Loucy (cell line): ENCODE measurements around the gene NLRP4.

Experiments
- H2AFZ ChIP-seq: fragments of 200-600 bp; sonication (generic); 2 replicates; pipeline ENCODE4 v1.6.0; 2016; ENCODE audit warnings: antibody characterized with exemption, mild to moderate bottlenecking, low read length, moderate library complexity
- H3F3A ChIP-seq: fragments of 200-600 bp; 2 replicates; pipeline ENCODE4 v1.6.0; 2016; ENCODE audit warnings: antibody characterized with exemption, low read depth, mild to moderate bottlenecking
- H3K27me3 ChIP-seq: fragments of 200-600 bp; sonication (generic); 2 replicates; pipeline ENCODE4 v1.6.1; 2014; ENCODE audit warnings: low read length, mild to moderate bottlenecking; ENCODE audit not compliant: insufficient read depth, poor library complexity, severe bottlenecking
- H3K36me3 ChIP-seq: fragments of 200-600 bp; sonication (generic); 2 replicates; pipeline ENCODE4 v1.6.1; 2016; ENCODE audit warnings: low read length; ENCODE audit not compliant: insufficient read depth
- H3K4me1 ChIP-seq: fragments of 200-600 bp; sonication (generic); 2 replicates; pipeline ENCODE4 v1.5.1; 2014; ENCODE audit warnings: low read length, mild to moderate bottlenecking; ENCODE audit not compliant: insufficient read depth, poor library complexity, severe bottlenecking
- H3K4me2 ChIP-seq: fragments of 200-600 bp; sonication (generic); 2 replicates; pipeline ENCODE4 v1.6.0; 2014; ENCODE audit warnings: antibody characterized with exemption, low read length, low read depth, mild to moderate bottlenecking; ENCODE audit not compliant: poor library complexity, severe bottlenecking
- H3K4me3 ChIP-seq: fragments of 200-600 bp; sonication (generic); 2 replicates; pipeline ENCODE4 v1.5.1; 2014; ENCODE audit warnings: low read length, mild to moderate bottlenecking, mixed read lengths; ENCODE audit not compliant: poor library complexity, severe bottlenecking
- H3K79me2 ChIP-seq: fragments of 200-600 bp; sonication (generic); 2 replicates; pipeline ENCODE4 v1.6.1; 2014; ENCODE audit warnings: low read length; ENCODE audit not compliant: insufficient read depth
- H3K9ac ChIP-seq: fragments of 200-600 bp; sonication (generic); 2 replicates; pipeline ENCODE4 v1.6.0; 2014; ENCODE audit warnings: mild to moderate bottlenecking, low read depth, low read length, moderate library complexity; ENCODE audit not compliant: poor library complexity, severe bottlenecking
- H3K9me2 ChIP-seq: fragments of 200-600 bp; sonication (generic); replicated peaks from 2 replicates; pipeline ENCODE4 v1.6.1; 2016; ENCODE audit warnings: low read depth, low read length, mixed read lengths
- H3K9me3 ChIP-seq: fragments of 200-600 bp; sonication (generic); 2 replicates; pipeline ENCODE4 v1.6.1; 2014; ENCODE audit warnings: mild to moderate bottlenecking, antibody characterized with exemption, low read length, low read depth; ENCODE audit not compliant: insufficient read depth
- H4K20me1 ChIP-seq: fragments of 200-600 bp; sonication (generic); 2 replicates; pipeline ENCODE4 v1.6.0; 2014; ENCODE audit warnings: antibody characterized with exemption, low read length, mild to moderate bottlenecking; ENCODE audit not compliant: insufficient read depth, poor library complexity, severe bottlenecking
- EZH2phosphoT487 ChIP-seq: fragments of 200-600 bp; IDR thresholded peaks from 2 replicates; pipeline ENCODE4 v1.6.1; 2018; ENCODE audit warnings: antibody characterized with exemption, mild to moderate bottlenecking, moderate library complexity, borderline replicate concordance
- TF ChIP-seq, protein P1 (sequence below): fragments of 200-600 bp; sonication (generic); conservative IDR thresholded peaks from 2 replicates; pipeline ENCODE4 v1.5.1; 2014; ENCODE audit warnings: mild to moderate bottlenecking, antibody characterized with exemption, low read length

Gene NLRP4, protein sequence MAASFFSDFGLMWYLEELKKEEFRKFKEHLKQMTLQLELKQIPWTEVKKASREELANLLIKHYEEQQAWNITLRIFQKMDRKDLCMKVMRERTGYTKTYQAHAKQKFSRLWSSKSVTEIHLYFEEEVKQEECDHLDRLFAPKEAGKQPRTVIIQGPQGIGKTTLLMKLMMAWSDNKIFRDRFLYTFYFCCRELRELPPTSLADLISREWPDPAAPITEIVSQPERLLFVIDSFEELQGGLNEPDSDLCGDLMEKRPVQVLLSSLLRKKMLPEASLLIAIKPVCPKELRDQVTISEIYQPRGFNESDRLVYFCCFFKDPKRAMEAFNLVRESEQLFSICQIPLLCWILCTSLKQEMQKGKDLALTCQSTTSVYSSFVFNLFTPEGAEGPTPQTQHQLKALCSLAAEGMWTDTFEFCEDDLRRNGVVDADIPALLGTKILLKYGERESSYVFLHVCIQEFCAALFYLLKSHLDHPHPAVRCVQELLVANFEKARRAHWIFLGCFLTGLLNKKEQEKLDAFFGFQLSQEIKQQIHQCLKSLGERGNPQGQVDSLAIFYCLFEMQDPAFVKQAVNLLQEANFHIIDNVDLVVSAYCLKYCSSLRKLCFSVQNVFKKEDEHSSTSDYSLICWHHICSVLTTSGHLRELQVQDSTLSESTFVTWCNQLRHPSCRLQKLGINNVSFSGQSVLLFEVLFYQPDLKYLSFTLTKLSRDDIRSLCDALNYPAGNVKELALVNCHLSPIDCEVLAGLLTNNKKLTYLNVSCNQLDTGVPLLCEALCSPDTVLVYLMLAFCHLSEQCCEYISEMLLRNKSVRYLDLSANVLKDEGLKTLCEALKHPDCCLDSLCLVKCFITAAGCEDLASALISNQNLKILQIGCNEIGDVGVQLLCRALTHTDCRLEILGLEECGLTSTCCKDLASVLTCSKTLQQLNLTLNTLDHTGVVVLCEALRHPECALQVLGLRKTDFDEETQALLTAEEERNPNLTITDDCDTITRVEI

DNA sequence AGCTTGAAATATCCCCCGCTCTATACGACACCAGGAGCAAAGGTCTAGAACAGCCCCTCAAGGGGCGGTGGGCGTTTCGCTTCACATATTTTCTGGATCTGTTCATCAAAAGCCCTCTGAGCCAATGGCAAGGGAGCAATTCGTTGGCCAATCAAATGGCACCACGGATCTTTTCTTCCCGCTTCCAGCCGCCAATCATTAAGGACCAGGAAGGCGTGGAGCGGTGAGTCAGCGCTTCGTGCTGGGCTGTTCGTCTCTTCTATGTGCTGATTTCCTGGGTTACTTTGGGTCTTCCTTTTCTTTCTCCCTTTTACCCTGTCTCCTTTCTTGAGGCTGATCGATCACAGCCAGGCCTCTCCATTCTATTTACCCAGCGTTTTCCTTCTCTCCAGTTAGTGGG lies at the start of gene NLRP4:
Gene NLRP4 (plus strand): TSS at position 201 of the 400 bp plus-strand sequence. CDS start 15,541 bp downstream, outside the sequence.
- Histone ChIP-seq H3K9me2 (no peaks in the 10 kb centered on the region), H4K20me1 (no peaks in the 10 kb centered on the region), H3K79me2 (no peaks in the 10 kb centered on the region), H3K4me3 (no peak within 1 kb of the TSS), H3K9ac (no peak within 1 kb of the TSS), H3K4me1 (no peaks in the 10 kb centered on the region), H3K4me2 (no peak within 1 kb of the TSS), H2AFZ (no peak within 1 kb of the TSS), H3F3A (no peaks in the 10 kb centered on the region), H3K9me3 (no peaks in the 10 kb centered on the region), H3K36me3 (no peaks in the 10 kb centered on the region), H3K27me3 (no peaks in the 10 kb centered on the region)
- no peak for TF ChIP-seq EZH2phosphoT487
- TF ChIP-seq, protein P1, sequence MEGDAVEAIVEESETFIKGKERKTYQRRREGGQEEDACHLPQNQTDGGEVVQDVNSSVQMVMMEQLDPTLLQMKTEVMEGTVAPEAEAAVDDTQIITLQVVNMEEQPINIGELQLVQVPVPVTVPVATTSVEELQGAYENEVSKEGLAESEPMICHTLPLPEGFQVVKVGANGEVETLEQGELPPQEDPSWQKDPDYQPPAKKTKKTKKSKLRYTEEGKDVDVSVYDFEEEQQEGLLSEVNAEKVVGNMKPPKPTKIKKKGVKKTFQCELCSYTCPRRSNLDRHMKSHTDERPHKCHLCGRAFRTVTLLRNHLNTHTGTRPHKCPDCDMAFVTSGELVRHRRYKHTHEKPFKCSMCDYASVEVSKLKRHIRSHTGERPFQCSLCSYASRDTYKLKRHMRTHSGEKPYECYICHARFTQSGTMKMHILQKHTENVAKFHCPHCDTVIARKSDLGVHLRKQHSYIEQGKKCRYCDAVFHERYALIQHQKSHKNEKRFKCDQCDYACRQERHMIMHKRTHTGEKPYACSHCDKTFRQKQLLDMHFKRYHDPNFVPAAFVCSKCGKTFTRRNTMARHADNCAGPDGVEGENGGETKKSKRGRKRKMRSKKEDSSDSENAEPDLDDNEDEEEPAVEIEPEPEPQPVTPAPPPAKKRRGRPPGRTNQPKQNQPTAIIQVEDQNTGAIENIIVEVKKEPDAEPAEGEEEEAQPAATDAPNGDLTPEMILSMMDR, result no peak

DNA sequence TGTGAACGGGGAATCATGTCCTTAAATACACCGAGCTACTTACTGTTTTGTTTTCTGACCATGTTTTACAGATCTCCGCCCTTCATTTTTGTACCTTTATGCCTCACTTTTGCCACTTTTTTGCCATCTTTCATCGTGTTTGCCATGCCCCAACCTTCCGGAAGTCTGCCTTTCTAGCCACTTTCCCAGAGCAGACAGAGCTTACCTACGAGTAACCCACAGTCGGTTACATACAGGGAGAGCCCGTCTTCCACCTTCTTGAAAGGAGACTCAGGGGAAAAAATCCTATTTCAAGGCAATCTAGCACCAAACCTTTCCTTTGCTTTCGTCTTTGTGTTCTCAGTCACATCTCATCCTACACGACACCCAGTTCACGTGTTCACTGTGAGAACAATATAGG lies 41.3 kb upstream of the NLRP4 start:
- no peaks in the 10 kb centered on the region for H3K27me3 ChIP-seq
- H3K36me3 ChIP-seq, result no peaks in the 10 kb centered on the region
- 0 out of 2 replicates have a peak, but pooled peaks cover 3% of the 10 kb centered on the region for H3K9me3 ChIP-seq
- no peak overlapping the region for H2AFZ ChIP-seq
- no peak overlapping the region for H3K4me2 ChIP-seq
- H3K9ac ChIP-seq, result no peak overlapping the region
- H3K4me3 ChIP-seq, result no peak overlapping the region
- no peaks in the 10 kb centered on the region for H3K79me2 ChIP-seq
- no peaks in the 10 kb centered on the region for H3K4me1 ChIP-seq
- no peaks in the 10 kb centered on the region for H3K9me2 ChIP-seq
- no peaks in the 10 kb centered on the region for H3F3A ChIP-seq
- H4K20me1 ChIP-seq, result no peaks in the 10 kb centered on the region
- no peak for TF ChIP-seq EZH2phosphoT487
- TF ChIP-seq, protein P1, result no peak

DNA sequence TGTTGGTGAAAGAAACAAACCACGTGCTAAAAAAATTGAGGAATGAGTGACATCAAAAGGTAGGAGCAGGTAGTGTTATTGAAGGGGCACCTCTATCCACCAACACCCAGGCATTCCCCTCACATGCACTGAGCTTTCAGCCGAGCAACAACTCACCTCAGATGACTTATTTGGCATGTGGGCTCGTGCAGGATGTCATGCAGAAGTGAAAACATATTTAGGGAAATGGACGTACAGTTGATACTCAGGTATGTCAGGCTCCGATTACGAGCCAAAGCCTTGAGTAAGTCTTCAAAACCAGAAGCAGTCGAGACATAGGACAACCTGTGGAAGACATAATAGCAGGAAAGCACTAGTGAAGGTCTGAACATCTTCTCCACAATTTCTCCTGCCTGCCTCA lies 34.9 kb upstream of the NLRP4 start:
- Histone ChIP-seq H3K4me3 (no peak overlapping the region), H3K4me2 (no peak overlapping the region), H3K27me3 (no peaks in the 10 kb centered on the region), H3K9me3 (peaks cover 3% of the 10 kb centered on the region; the same call in 1 of the 2 replicates), H3K4me1 (no peaks in the 10 kb centered on the region), H3K9me2 (no peaks in the 10 kb centered on the region), H3K9ac (no peak overlapping the region), H2AFZ (no peak overlapping the region), H3F3A (no peaks in the 10 kb centered on the region), H3K36me3 (no peaks in the 10 kb centered on the region), H4K20me1 (no peaks in the 10 kb centered on the region), H3K79me2 (no peaks in the 10 kb centered on the region)
- TF ChIP-seq EZH2phosphoT487, result no peak
- TF ChIP-seq, protein P1, result no peak
